Liver (tissue), 9 donors: Measurements from ENCODE around the gene CUL1. TPM values are rescaled to one million over a fixed set of nuclear protein-coding genes. Genes with fewer than 3 reads are reported as not detected.
"Not testable (repeated sequence)": the region's sequence is repeated elsewhere in the genome, so short reads cannot be mapped to it uniquely, and the experiment has no call there.

ENCODE experiments used
- DNase-seq: peaks from one replicate; pipeline ENCODE4 v3.0.0-alpha.2; 2017; ENCODE audit warnings: low spot score
- H3K27ac ChIP-seq, 2 donors: one replicate each; pipeline ENCODE4 v1.7.0; 2013; ENCODE audit warnings: inconsistent platforms in 2 of 2, low read length in 2 of 2, control low read depth in 1 of 2, low read depth in 1 of 2, mild to moderate bottlenecking in 1 of 2
- H3K27me3 ChIP-seq, 4 donors: one replicate each; pipeline versions ENCODE4 v1.6.1 to v1.7.0; 2013; ENCODE audit warnings: low read length in 3 of 4, inconsistent platforms in 1 of 4, mild to moderate bottlenecking in 1 of 4, moderate library complexity in 1 of 4; ENCODE audit not compliant: control insufficient read depth in 4 of 4, insufficient read depth in 4 of 4
- H3K36me3 ChIP-seq, 4 donors: one replicate each; pipeline versions ENCODE4 v1.6.1 to v1.7.0; 2013; ENCODE audit warnings: low read length in 3 of 4, mild to moderate bottlenecking in 3 of 4, low read depth in 1 of 4, moderate library complexity in 1 of 4; ENCODE audit not compliant: control insufficient read depth in 4 of 4, insufficient read depth in 3 of 4
- H3K4me1 ChIP-seq, 4 donors: one replicate each; pipeline versions ENCODE4 v1.6.1 to v1.7.0; 2013; ENCODE audit warnings: low read length in 3 of 4, mild to moderate bottlenecking in 3 of 4, moderate library complexity in 1 of 4; ENCODE audit not compliant: control insufficient read depth in 4 of 4, insufficient read depth in 4 of 4
- H3K4me3 ChIP-seq, 3 donors: one replicate each; pipeline versions ENCODE4 v1.6.1 to v1.7.0; 2013; ENCODE audit warnings: low read length in 3 of 3, control low read depth in 1 of 3, low read depth in 1 of 3, mild to moderate bottlenecking in 1 of 3
- H3K9ac ChIP-seq, 2 donors: one replicate each; pipeline ENCODE4 v1.7.0; 2013; ENCODE audit warnings: low read length in 2 of 2, mild to moderate bottlenecking in 2 of 2, moderate library complexity in 2 of 2, control low read depth in 1 of 2, low read depth in 1 of 2
- H3K9me3 ChIP-seq, 4 donors: one replicate each; pipeline versions ENCODE4 v1.6.1 to v1.7.0; 2013; ENCODE audit warnings: low read length in 3 of 4; ENCODE audit not compliant: control insufficient read depth in 4 of 4
- EGR1 ChIP-seq, 2 donors: IDR thresholded peaks; 2 replicates each; pipeline ENCODE4 v1.6.1; 2016 to 2018; ENCODE audit warnings: antibody characterized with exemption in 2 of 2, low read depth in 2 of 2
- FOXA1 ChIP-seq: IDR thresholded peaks from 2 replicates; pipeline ENCODE4 v1.6.1; 2016; ENCODE audit warnings: antibody characterized with exemption
- FOXA2 ChIP-seq: IDR thresholded peaks from 2 replicates; pipeline ENCODE4 v1.6.1; 2016; ENCODE audit warnings: antibody characterized with exemption
- GABPA ChIP-seq, 2 donors: IDR thresholded peaks in 1 of 2; conservative IDR thresholded peaks in 1 of 2; 2 replicates each; pipeline ENCODE4 v1.6.1; 2016; ENCODE audit warnings: antibody characterized with exemption in 2 of 2, mild to moderate bottlenecking in 1 of 2, moderate library complexity in 1 of 2
- HNF4A ChIP-seq, 2 donors: conservative IDR thresholded peaks; 2 replicates each; pipeline ENCODE4 v1.6.1; 2016; ENCODE audit warnings: antibody characterized with exemption in 2 of 2, mild to moderate bottlenecking in 2 of 2
- HNF4G ChIP-seq: IDR thresholded peaks from 2 replicates; pipeline ENCODE4 v1.6.1; 2016; ENCODE audit warnings: antibody characterized with exemption
- JUND ChIP-seq, 2 donors: IDR thresholded peaks; 2 replicates each; pipeline ENCODE4 v1.6.1; 2016; ENCODE audit warnings: antibody characterized with exemption in 2 of 2
- MAX ChIP-seq: IDR thresholded peaks from 2 replicates; pipeline ENCODE4 v1.6.1; 2016; ENCODE audit warnings: antibody characterized with exemption
- NR2F2 ChIP-seq: IDR thresholded peaks from 2 replicates; pipeline ENCODE4 v1.6.1; 2016; ENCODE audit warnings: antibody characterized with exemption
- RAD21 ChIP-seq, 2 donors: IDR thresholded peaks; 2 replicates each; pipeline ENCODE4 v1.6.1; 2016; ENCODE audit warnings: antibody characterized with exemption in 2 of 2, mild to moderate bottlenecking in 2 of 2
- RXRA ChIP-seq, 2 donors: IDR thresholded peaks; 2 replicates each; pipeline ENCODE4 v1.6.1; 2017 to 2018; ENCODE audit warnings: antibody characterized with exemption in 2 of 2, mild to moderate bottlenecking in 1 of 2
- SP1 ChIP-seq: IDR thresholded peaks from 2 replicates; pipeline ENCODE4 v1.6.1; 2018; ENCODE audit warnings: antibody characterized with exemption, mild to moderate bottlenecking
- TAF1 ChIP-seq: conservative IDR thresholded peaks from 2 replicates; pipeline ENCODE4 v1.6.1; 2016; ENCODE audit warnings: antibody characterized with exemption, mild to moderate bottlenecking
- YY1 ChIP-seq: IDR thresholded peaks from 2 replicates; pipeline ENCODE4 v1.6.1; 2016; ENCODE audit warnings: antibody characterized with exemption, mild to moderate bottlenecking
- WGBS: extraction: QIAGEN DNeasy Blood & Tissue Kit; methylation state at CpG from one replicate; pipeline ENCODE4 v1.1.7; 2013; 5-methylcytosine and 5-hydroxymethylcytosine counted together
- polyA plus RNA-seq, 2 donors: library from polyadenylated mRNA; stranded (reverse) in 1 of 2; unstranded in 1 of 2; fragments of 200-250 nt in 1 of 2; fragments of >200 nt in 1 of 2; fragmentation: Nextera tagmentation in 1 of 2; extraction: Ambion mirVana in 1 of 2; gene quantifications; one replicate each; pipeline versions ENCODE4 v1.2.1 to v1.2.3, GENCODE V29; 2013 to 2015
- total RNA-seq, 2 donors: library from RNA; depleted of rRNA; stranded (reverse); fragments of >200 nt; gene quantifications; one replicate each; pipeline ENCODE4 v1.2.3, GENCODE V29; 2014
- TF ChIP-seq, protein P1 (sequence below): IDR thresholded peaks from 2 replicates; pipeline ENCODE4 v1.6.1; 2016; ENCODE audit warnings: antibody characterized with exemption, mild to moderate bottlenecking
- TF ChIP-seq, protein P2 (sequence below): IDR thresholded peaks from 2 replicates; pipeline ENCODE4 v1.6.1; 2016; ENCODE audit warnings: antibody characterized with exemption
- TF ChIP-seq, protein P3 (sequence below): IDR thresholded peaks from 2 replicates; pipeline ENCODE4 v1.6.1; 2016; ENCODE audit warnings: antibody characterized with exemption
- TF ChIP-seq, protein P4 (sequence below): fragments of 150-350 bp; IDR thresholded peaks from 2 replicates; pipeline ENCODE4 v1.5.1; 2017; ENCODE audit warnings: improper control_type of control experiment, low read depth, low read length; ENCODE audit not compliant: missing input control
- donor health status: healthy.
- donor health status: healthy.
- donor health status: healthy.
- donor health status: healthy.
- donor health status: healthy.

CUL1 gene
- total and polyA plus RNA-seq, 4 donors: 21.7 to 56.7 (median 26.7) TPM

GRCh38 chr7:148709014-148709413 lies 10.3 kb downstream of the CUL1 start:
- H3K4me1 ChIP-seq: peaks cover 2 to 34% (median 21%) of the 10 kb centered on the region in 4 donors

GRCh38 chr7:148710426-148710825 lies 11.7 kb downstream of the CUL1 start:
- H3K36me3 ChIP-seq, H3K27me3 ChIP-seq, H3K4me3 ChIP-seq, H3K27ac ChIP-seq, H3K9me3 ChIP-seq, H3K9ac ChIP-seq, DNase-seq: not testable (repeated sequence)
- H3K4me1 ChIP-seq: peaks cover 0 to 36% (median 21%) of the 10 kb centered on the region in 4 donors
- WGBS: 97% methylated on average over 17 of the region's 17 CpGs

More at GRCh38 chr7:148709014-148709413, 10.3 kb downstream of the CUL1 start:
- TF ChIP-seq, protein P1, sequence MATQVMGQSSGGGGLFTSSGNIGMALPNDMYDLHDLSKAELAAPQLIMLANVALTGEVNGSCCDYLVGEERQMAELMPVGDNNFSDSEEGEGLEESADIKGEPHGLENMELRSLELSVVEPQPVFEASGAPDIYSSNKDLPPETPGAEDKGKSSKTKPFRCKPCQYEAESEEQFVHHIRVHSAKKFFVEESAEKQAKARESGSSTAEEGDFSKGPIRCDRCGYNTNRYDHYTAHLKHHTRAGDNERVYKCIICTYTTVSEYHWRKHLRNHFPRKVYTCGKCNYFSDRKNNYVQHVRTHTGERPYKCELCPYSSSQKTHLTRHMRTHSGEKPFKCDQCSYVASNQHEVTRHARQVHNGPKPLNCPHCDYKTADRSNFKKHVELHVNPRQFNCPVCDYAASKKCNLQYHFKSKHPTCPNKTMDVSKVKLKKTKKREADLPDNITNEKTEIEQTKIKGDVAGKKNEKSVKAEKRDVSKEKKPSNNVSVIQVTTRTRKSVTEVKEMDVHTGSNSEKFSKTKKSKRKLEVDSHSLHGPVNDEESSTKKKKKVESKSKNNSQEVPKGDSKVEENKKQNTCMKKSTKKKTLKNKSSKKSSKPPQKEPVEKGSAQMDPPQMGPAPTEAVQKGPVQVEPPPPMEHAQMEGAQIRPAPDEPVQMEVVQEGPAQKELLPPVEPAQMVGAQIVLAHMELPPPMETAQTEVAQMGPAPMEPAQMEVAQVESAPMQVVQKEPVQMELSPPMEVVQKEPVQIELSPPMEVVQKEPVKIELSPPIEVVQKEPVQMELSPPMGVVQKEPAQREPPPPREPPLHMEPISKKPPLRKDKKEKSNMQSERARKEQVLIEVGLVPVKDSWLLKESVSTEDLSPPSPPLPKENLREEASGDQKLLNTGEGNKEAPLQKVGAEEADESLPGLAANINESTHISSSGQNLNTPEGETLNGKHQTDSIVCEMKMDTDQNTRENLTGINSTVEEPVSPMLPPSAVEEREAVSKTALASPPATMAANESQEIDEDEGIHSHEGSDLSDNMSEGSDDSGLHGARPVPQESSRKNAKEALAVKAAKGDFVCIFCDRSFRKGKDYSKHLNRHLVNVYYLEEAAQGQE: no peak
- TF ChIP-seq JUND (IDR thresholded peaks at IDR 0.05): no peak
- no peak for TF ChIP-seq RXRA (IDR thresholded peaks at IDR 0.05)
- TF ChIP-seq, protein P2, sequence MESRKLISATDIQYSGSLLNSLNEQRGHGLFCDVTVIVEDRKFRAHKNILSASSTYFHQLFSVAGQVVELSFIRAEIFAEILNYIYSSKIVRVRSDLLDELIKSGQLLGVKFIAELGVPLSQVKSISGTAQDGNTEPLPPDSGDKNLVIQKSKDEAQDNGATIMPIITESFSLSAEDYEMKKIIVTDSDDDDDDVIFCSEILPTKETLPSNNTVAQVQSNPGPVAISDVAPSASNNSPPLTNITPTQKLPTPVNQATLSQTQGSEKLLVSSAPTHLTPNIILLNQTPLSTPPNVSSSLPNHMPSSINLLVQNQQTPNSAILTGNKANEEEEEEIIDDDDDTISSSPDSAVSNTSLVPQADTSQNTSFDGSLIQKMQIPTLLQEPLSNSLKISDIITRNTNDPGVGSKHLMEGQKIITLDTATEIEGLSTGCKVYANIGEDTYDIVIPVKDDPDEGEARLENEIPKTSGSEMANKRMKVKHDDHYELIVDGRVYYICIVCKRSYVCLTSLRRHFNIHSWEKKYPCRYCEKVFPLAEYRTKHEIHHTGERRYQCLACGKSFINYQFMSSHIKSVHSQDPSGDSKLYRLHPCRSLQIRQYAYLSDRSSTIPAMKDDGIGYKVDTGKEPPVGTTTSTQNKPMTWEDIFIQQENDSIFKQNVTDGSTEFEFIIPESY: no peak
- TF ChIP-seq FOXA2: no peak
- no peak for TF ChIP-seq EGR1 (IDR thresholded peaks at IDR 0.05; ENCODE audit: low read depth in 2 of 2)
- TF ChIP-seq NR2F2: no peak
- no peak for TF ChIP-seq RAD21 (IDR thresholded peaks at IDR 0.05)
- no peak for TF ChIP-seq SP1
- no peak for TF ChIP-seq GABPA (IDR thresholded peaks at IDR 0.05 in 1 of 2, conservative IDR thresholded peaks at IDR 0.05 in 1 of 2)
- TF ChIP-seq FOXA1: no peak
- TF ChIP-seq MAX: no peak
- TF ChIP-seq, protein P3, sequence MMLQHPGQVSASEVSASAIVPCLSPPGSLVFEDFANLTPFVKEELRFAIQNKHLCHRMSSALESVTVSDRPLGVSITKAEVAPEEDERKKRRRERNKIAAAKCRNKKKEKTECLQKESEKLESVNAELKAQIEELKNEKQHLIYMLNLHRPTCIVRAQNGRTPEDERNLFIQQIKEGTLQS: no peak
- no peak for TF ChIP-seq HNF4A (conservative IDR thresholded peaks at IDR 0.05)
- TF ChIP-seq YY1: no peak
- no peak for TF ChIP-seq HNF4G
- TF ChIP-seq, protein P4, sequence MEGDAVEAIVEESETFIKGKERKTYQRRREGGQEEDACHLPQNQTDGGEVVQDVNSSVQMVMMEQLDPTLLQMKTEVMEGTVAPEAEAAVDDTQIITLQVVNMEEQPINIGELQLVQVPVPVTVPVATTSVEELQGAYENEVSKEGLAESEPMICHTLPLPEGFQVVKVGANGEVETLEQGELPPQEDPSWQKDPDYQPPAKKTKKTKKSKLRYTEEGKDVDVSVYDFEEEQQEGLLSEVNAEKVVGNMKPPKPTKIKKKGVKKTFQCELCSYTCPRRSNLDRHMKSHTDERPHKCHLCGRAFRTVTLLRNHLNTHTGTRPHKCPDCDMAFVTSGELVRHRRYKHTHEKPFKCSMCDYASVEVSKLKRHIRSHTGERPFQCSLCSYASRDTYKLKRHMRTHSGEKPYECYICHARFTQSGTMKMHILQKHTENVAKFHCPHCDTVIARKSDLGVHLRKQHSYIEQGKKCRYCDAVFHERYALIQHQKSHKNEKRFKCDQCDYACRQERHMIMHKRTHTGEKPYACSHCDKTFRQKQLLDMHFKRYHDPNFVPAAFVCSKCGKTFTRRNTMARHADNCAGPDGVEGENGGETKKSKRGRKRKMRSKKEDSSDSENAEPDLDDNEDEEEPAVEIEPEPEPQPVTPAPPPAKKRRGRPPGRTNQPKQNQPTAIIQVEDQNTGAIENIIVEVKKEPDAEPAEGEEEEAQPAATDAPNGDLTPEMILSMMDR: no peak
- no peak for TF ChIP-seq TAF1
- Histone ChIP-seq H3K27ac (no peak overlapping the region), H3K4me3 (no peak overlapping the region), H3K27me3 (no peaks in the 10 kb centered on the region), H3K9me3 (no peaks in the 10 kb centered on the region), H3K36me3 (no peaks in the 10 kb centered on the region), H3K9ac (no peak overlapping the region)
- 92% methylated on average over 6 of the region's 6 CpGs for WGBS
- no peak for DNase-seq
